Stomach smooth muscle (tissue), 2 donors: ENCODE measurements around the gene FGF16.

Source experiments
- H3K27ac ChIP-seq: one replicate; pipeline ENCODE4 v1.7.0; 2013; ENCODE audit warnings: mild to moderate bottlenecking, low read length, inconsistent platforms
- H3K27me3 ChIP-seq, 2 donors: one replicate each; pipeline ENCODE4 v1.7.0; 2013; ENCODE audit warnings: low read length in 2 of 2; ENCODE audit not compliant: insufficient read depth in 2 of 2, control insufficient read depth in 1 of 2
- H3K36me3 ChIP-seq, 2 donors: one replicate each; pipeline ENCODE4 v1.7.0; 2013; ENCODE audit warnings: low read length in 2 of 2; ENCODE audit not compliant: control insufficient read depth in 2 of 2, insufficient read depth in 2 of 2
- H3K4me1 ChIP-seq: one replicate; pipeline ENCODE4 v1.7.0; 2013; ENCODE audit warnings: low read length; ENCODE audit not compliant: control insufficient read depth, insufficient read depth
- H3K4me3 ChIP-seq, 2 donors: one replicate each; pipeline ENCODE4 v1.7.0; 2013; ENCODE audit warnings: low read length in 2 of 2
- H3K9ac ChIP-seq, 2 donors: one replicate each; pipeline ENCODE4 v1.7.0; 2013; ENCODE audit warnings: low read length in 2 of 2, mild to moderate bottlenecking in 1 of 2
- H3K9me3 ChIP-seq, 2 donors: one replicate each; pipeline ENCODE4 v1.7.0; 2013; ENCODE audit warnings: low read length in 2 of 2; ENCODE audit not compliant: control insufficient read depth in 2 of 2
- donor health status: healthy.
- donor health status: Pancreatic carcinoma.

FGF16 gene

GRCh38 chrX:77502951-77503525, 55.8 kb downstream of the FGF16 start:
- Histone ChIP-seq H3K36me3 (no peaks in the 10 kb centered on the region), H3K9me3 (no peaks in the 10 kb centered on the region), H3K4me1 (no peaks in the 10 kb centered on the region), H3K9ac (no peak overlapping the region), H3K27ac (no peak overlapping the region), H3K4me3 (no peak overlapping the region), H3K27me3 (no peaks in the 10 kb centered on the region)

- Histone ChIP-seq H3K9me3 (no peaks in the 10 kb centered on the region), H3K36me3 (peaks cover 5 to 6% of the 10 kb centered on the region in 2 donors), H3K4me3 (no peak overlapping the region), H3K27me3 (peaks cover 0 to 2% of the 10 kb centered on the region in 2 donors), H3K27ac (no peak overlapping the region), H3K9ac (no peak overlapping the region), H3K4me1 (no peaks in the 10 kb centered on the region)
Observed at GRCh38 chrX:77505227-77505626, 58.0 kb downstream of the FGF16 start.
